WTC11 (cell line): ENCODE measurements around the gene OPRM1. TPM values are rescaled to one million over a fixed set of nuclear protein-coding genes. Genes with fewer than 3 reads are reported as not detected.

ENCODE experiments used
- ATAC-seq: fragments of 200-7000 bp; cut with Tn5 transposase; 2 replicates; pipeline ENCODE4 v1.10.0; 2021; ENCODE audit warnings: mild to moderate bottlenecking, moderate library complexity
- CTCF ChIA-PET: fragments of 300-600 bp; sonication (Branson Sonifier 250); formaldehyde crosslinking; loops from one replicate; lab custom pipeline; 2021; ENCODE audit warnings: antibody characterized with exemption; lab: Charles Lee
- POLR2A ChIA-PET: fragments of 350-600 bp; sonication (Branson Sonifier 250); formaldehyde crosslinking; loops from one replicate; lab custom pipeline; 2021; ENCODE audit warnings: antibody characterized with exemption; lab: Charles Lee
- DNase-seq: peaks from one replicate; pipeline ENCODE4 v3.0.0; 2021; ENCODE audit warnings: low spot score
- H3K27ac Mint-ChIP-seq: 2 replicates; pipeline ENCODE4 v1.8.0; 2021; ENCODE audit warnings: mixed read lengths
- H3K27me3 Mint-ChIP-seq: 2 replicates; pipeline ENCODE4 v1.8.0; 2021; ENCODE audit warnings: low read depth, mild to moderate bottlenecking, moderate library complexity, mixed read lengths
- H3K36me3 Mint-ChIP-seq: 2 replicates; pipeline ENCODE4 v1.8.0; 2021; ENCODE audit warnings: mixed read lengths
- H3K4me1 Mint-ChIP-seq: 2 replicates; pipeline ENCODE4 v1.8.0; 2022; ENCODE audit warnings: mixed read lengths
- H3K4me3 Mint-ChIP-seq: 2 replicates; pipeline ENCODE4 v1.8.0; 2021; ENCODE audit warnings: mild to moderate bottlenecking, moderate library complexity, mixed read lengths
- H3K9me3 Mint-ChIP-seq: 2 replicates; pipeline ENCODE4 v1.8.0; 2021; ENCODE audit warnings: mixed read lengths
- CREB1 ChIP-seq: sonication (generic); formaldehyde crosslinking; IDR thresholded peaks from 2 replicates; pipeline ENCODE4 v1.8.0; 2023; ENCODE audit warnings: mild to moderate bottlenecking, missing genetic modification reagents
- EMX1 ChIP-seq: fragments of 250-450 bp; sonication (Bioruptor Pico); IDR thresholded peaks from 2 replicates; pipeline ENCODE4 v1.8.0; 2021; ENCODE audit warnings: mild to moderate bottlenecking
- FOXP1 ChIP-seq: sonication (generic); formaldehyde crosslinking; IDR thresholded peaks from 2 replicates; pipeline ENCODE4 v1.8.0; 2022; ENCODE audit warnings: missing genetic modification reagents, mild to moderate bottlenecking, moderate library complexity, borderline replicate concordance
- IRF2 ChIP-seq: sonication (generic); formaldehyde crosslinking; IDR thresholded peaks from 2 replicates; pipeline ENCODE4 v1.8.0; 2022; ENCODE audit warnings: low read depth, missing genetic modification reagents, borderline replicate concordance
- JAZF1 ChIP-seq: fragments of 250-450 bp; sonication (Bioruptor Pico); IDR thresholded peaks from 2 replicates; pipeline ENCODE4 v1.9.0; 2021; ENCODE audit warnings: moderate library complexity, mild to moderate bottlenecking, inconsistent platforms
- NR1H2 ChIP-seq: sonication (generic); formaldehyde crosslinking; IDR thresholded peaks from 2 replicates; pipeline ENCODE4 v1.9.0; 2021; ENCODE audit warnings: mild to moderate bottlenecking, moderate library complexity, missing genetic modification reagents
- OVOL2 ChIP-seq: fragments of 250-450 bp; sonication (Bioruptor Pico); IDR thresholded peaks from 2 replicates; pipeline ENCODE4 v1.9.0; 2021; ENCODE audit warnings: mild to moderate bottlenecking, borderline replicate concordance
- SOX15 ChIP-seq: fragments of 250-450 bp; sonication (Bioruptor Pico); IDR thresholded peaks from 2 replicates; pipeline ENCODE4 v1.9.0; 2021; ENCODE audit warnings: mild to moderate bottlenecking
- ZNF396 ChIP-seq: fragments of 250-450 bp; sonication (Bioruptor Pico); IDR thresholded peaks from 2 replicates; pipeline ENCODE4 v1.8.0; 2021; ENCODE audit warnings: mild to moderate bottlenecking, moderate library complexity, borderline replicate concordance
- ZNF423 ChIP-seq: fragments of 250-450 bp; sonication (Bioruptor Pico); IDR thresholded peaks from 2 replicates; pipeline ENCODE4 v2.1.2; 2022; ENCODE audit warnings: mild to moderate bottlenecking, moderate library complexity
- total RNA-seq: library from RNA; stranded (reverse); gene quantifications from 3 replicates; pipeline ENCODE4 v1.2.3, GENCODE V29; 2021
- TF ChIP-seq, protein P1 (sequence below): sonication (generic); formaldehyde crosslinking; IDR thresholded peaks from 2 replicates; pipeline ENCODE4 v1.8.1; 2023; ENCODE audit warnings: mild to moderate bottlenecking, missing genetic modification reagents
- TF ChIP-seq, protein P2 (sequence below): fragments of 250-450 bp; sonication (Bioruptor Pico); IDR thresholded peaks from 2 replicates; pipeline ENCODE4 v2.1.2; 2022; ENCODE audit warnings: mild to moderate bottlenecking, moderate library complexity
- TF ChIP-seq, protein P3 (sequence below): sonication (generic); formaldehyde crosslinking; IDR thresholded peaks from 2 replicates; pipeline ENCODE4 v1.8.1; 2023; ENCODE audit warnings: mild to moderate bottlenecking, moderate library complexity, missing genetic modification reagents
- TF ChIP-seq, protein P4 (sequence below): fragments of 250-450 bp; sonication (Bioruptor Pico); IDR thresholded peaks from 2 replicates; pipeline ENCODE4 v1.9.0; 2021; ENCODE audit warnings: moderate library complexity, mild to moderate bottlenecking, inconsistent platforms, borderline replicate concordance
- TF ChIP-seq, protein P5 (sequence below): fragments of 250-450 bp; sonication (Bioruptor Pico); IDR thresholded peaks from 2 replicates; pipeline ENCODE4 v1.9.0; 2021; ENCODE audit warnings: mild to moderate bottlenecking
- TF ChIP-seq, protein P6 (sequence below): sonication (generic); formaldehyde crosslinking; IDR thresholded peaks from 2 replicates; pipeline ENCODE4 v1.8.0; 2023; ENCODE audit warnings: mild to moderate bottlenecking, missing genetic modification reagents
- TF ChIP-seq, protein P7 (sequence below): sonication (generic); formaldehyde crosslinking; IDR thresholded peaks from 2 replicates; pipeline ENCODE4 v1.8.0; 2022; ENCODE audit warnings: mild to moderate bottlenecking, missing genetic modification reagents
- TF ChIP-seq, protein P8 (sequence below): fragments of 250-450 bp; sonication (Bioruptor Pico); IDR thresholded peaks from 2 replicates; pipeline ENCODE4 v1.9.0; 2021; ENCODE audit warnings: mild to moderate bottlenecking
- TF ChIP-seq, protein P9 (sequence below): sonication (generic); formaldehyde crosslinking; conservative IDR thresholded peaks from 2 replicates; pipeline ENCODE4 v1.8.1; 2022; ENCODE audit warnings: mild to moderate bottlenecking, missing genetic modification reagents

Gene OPRM1
- total RNA-seq, 1 experiment from 2014 or later, result not detected

DNA sequence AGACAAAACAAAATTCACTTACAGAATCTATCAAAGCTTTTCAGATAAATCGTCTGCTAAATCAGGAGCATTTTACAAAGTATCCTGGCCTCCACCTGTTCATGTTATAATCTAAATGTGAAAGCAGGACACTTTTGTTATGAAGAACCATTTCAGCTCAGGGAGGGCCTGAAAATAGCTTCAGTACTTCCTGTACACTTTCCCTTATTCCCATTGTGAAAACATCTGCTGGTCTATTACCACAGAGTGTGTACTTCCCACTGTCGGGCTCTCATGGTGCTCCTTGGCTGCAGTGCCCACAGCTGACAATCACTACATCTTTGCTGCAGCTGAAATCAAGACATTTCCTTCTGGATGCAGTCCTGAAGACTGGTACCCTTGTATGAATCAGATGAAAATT, 128.1 kb downstream of the OPRM1 start:
- ATAC-seq, result no peak
- POLR2A ChIA-PET, result no interaction called here
- Mint-ChIP-seq H3K4me1 (no peaks in the 10 kb centered on the region), H3K27me3 (no peaks in the 10 kb centered on the region), H3K9me3 (peaks cover 38% of the 10 kb centered on the region), H3K27ac (no peak overlapping the region), H3K36me3 (peaks cover 17% of the 10 kb centered on the region), H3K4me3 (no peak overlapping the region)
- no peak for DNase-seq
- CTCF ChIA-PET, result no interaction called here
- TF ChIP-seq, protein P1, sequence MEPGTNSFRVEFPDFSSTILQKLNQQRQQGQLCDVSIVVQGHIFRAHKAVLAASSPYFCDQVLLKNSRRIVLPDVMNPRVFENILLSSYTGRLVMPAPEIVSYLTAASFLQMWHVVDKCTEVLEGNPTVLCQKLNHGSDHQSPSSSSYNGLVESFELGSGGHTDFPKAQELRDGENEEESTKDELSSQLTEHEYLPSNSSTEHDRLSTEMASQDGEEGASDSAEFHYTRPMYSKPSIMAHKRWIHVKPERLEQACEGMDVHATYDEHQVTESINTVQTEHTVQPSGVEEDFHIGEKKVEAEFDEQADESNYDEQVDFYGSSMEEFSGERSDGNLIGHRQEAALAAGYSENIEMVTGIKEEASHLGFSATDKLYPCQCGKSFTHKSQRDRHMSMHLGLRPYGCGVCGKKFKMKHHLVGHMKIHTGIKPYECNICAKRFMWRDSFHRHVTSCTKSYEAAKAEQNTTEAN, result no peak
- TF ChIP-seq, protein P2, sequence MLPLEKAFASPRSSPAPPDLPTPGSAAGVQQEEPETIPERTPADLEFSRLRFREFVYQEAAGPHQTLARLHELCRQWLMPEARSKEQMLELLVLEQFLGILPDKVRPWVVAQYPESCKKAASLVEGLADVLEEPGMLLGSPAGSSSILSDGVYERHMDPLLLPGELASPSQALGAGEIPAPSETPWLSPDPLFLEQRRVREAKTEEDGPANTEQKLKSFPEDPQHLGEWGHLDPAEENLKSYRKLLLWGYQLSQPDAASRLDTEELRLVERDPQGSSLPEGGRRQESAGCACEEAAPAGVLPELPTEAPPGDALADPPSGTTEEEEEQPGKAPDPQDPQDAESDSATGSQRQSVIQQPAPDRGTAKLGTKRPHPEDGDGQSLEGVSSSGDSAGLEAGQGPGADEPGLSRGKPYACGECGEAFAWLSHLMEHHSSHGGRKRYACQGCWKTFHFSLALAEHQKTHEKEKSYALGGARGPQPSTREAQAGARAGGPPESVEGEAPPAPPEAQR (CRISPR knock-in tag), result no peak
- no peak for TF ChIP-seq FOXP1 (CRISPR knock-in tag)
- TF ChIP-seq EMX1 (CRISPR knock-in tag), result no peak
- TF ChIP-seq, protein P3, sequence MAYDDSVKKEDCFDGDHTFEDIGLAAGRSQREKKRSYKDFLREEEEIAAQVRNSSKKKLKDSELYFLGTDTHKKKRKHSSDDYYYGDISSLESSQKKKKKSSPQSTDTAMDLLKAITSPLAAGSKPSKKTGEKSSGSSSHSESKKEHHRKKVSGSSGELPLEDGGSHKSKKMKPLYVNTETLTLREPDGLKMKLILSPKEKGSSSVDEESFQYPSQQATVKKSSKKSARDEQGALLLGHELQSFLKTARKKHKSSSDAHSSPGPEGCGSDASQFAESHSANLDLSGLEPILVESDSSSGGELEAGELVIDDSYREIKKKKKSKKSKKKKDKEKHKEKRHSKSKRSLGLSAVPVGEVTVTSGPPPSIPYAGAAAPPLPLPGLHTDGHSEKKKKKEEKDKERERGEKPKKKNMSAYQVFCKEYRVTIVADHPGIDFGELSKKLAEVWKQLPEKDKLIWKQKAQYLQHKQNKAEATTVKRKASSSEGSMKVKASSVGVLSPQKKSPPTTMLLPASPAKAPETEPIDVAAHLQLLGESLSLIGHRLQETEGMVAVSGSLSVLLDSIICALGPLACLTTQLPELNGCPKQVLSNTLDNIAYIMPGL (CRISPR knock-in tag), result no peak
- TF ChIP-seq, protein P4, sequence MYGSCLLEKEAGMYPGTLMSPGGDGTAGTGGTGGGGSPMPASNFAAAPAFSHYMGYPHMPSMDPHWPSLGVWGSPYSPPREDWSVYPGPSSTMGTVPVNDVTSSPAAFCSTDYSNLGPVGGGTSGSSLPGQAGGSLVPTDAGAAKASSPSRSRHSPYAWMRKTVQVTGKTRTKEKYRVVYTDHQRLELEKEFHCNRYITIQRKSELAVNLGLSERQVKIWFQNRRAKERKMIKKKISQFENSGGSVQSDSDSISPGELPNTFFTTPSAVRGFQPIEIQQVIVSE (CRISPR knock-in tag), result no peak
- TF ChIP-seq SOX15 (CRISPR knock-in tag), result no peak
- TF ChIP-seq, protein P5, sequence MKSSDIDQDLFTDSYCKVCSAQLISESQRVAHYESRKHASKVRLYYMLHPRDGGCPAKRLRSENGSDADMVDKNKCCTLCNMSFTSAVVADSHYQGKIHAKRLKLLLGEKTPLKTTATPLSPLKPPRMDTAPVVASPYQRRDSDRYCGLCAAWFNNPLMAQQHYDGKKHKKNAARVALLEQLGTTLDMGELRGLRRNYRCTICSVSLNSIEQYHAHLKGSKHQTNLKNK (CRISPR knock-in tag), result no peak
- TF ChIP-seq, protein P6, sequence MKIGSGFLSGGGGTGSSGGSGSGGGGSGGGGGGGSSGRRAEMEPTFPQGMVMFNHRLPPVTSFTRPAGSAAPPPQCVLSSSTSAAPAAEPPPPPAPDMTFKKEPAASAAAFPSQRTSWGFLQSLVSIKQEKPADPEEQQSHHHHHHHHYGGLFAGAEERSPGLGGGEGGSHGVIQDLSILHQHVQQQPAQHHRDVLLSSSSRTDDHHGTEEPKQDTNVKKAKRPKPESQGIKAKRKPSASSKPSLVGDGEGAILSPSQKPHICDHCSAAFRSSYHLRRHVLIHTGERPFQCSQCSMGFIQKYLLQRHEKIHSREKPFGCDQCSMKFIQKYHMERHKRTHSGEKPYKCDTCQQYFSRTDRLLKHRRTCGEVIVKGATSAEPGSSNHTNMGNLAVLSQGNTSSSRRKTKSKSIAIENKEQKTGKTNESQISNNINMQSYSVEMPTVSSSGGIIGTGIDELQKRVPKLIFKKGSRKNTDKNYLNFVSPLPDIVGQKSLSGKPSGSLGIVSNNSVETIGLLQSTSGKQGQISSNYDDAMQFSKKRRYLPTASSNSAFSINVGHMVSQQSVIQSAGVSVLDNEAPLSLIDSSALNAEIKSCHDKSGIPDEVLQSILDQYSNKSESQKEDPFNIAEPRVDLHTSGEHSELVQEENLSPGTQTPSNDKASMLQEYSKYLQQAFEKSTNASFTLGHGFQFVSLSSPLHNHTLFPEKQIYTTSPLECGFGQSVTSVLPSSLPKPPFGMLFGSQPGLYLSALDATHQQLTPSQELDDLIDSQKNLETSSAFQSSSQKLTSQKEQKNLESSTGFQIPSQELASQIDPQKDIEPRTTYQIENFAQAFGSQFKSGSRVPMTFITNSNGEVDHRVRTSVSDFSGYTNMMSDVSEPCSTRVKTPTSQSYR, result no peak
- TF ChIP-seq NR1H2 (CRISPR knock-in tag), result no peak
- TF ChIP-seq ZNF396 (CRISPR knock-in tag), result no peak
- no peak for TF ChIP-seq JAZF1 (CRISPR knock-in tag)
- TF ChIP-seq CREB1 (CRISPR knock-in tag), result no peak
- TF ChIP-seq, protein P7, sequence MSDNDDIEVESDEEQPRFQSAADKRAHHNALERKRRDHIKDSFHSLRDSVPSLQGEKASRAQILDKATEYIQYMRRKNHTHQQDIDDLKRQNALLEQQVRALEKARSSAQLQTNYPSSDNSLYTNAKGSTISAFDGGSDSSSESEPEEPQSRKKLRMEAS (CRISPR knock-in tag), result no peak
- TF ChIP-seq IRF2 (CRISPR knock-in tag), result no peak
- TF ChIP-seq ZNF423 (CRISPR knock-in tag), result no peak

DNA sequence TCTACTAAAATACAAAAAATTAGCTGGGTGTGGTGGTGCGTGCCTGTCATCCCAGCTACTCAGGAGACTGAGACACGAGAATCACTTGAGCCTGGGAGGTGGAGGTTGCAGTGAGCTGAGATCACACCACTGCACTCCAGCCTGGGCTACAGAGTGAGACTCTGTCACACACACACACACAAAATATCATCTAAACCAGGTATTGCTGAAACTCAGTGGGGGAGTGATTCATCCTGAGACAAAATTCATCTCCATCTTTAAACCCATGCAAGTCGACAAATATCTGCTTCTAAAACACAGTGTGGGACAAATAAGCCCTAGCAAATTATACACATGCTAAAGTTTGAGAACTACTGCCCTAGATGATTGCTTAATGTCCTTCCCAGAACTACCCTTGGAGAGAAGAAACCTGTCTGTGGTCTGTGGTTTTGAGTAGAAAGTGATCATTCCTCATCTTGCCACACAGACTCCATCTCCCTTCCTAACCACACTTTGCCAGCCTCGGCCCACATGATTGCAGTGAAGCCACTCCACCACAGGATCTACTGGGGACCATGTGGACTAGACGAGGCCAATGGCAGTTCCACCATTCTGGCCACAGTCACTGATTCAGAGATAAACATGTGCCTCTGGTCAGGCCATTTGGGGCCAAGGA, 130.3 kb downstream of the OPRM1 start:
- peaks cover 56% of the 10 kb centered on the region for H3K9me3 Mint-ChIP-seq
- peaks cover 26% of the 10 kb centered on the region for H3K36me3 Mint-ChIP-seq
- H3K4me3 Mint-ChIP-seq, result no peak overlapping the region
- POLR2A ChIA-PET, result no interaction called here
- no peak overlapping the region for H3K27ac Mint-ChIP-seq
- H3K4me1 Mint-ChIP-seq, result peaks cover 4% of the 10 kb centered on the region
- DNase-seq (no peak), ATAC-seq (no peak)
- CTCF ChIA-PET, result no interaction called here
- no peaks in the 10 kb centered on the region for H3K27me3 Mint-ChIP-seq
- TF ChIP-seq OVOL2 (CRISPR knock-in tag), result no peak
- TF ChIP-seq, protein P8, sequence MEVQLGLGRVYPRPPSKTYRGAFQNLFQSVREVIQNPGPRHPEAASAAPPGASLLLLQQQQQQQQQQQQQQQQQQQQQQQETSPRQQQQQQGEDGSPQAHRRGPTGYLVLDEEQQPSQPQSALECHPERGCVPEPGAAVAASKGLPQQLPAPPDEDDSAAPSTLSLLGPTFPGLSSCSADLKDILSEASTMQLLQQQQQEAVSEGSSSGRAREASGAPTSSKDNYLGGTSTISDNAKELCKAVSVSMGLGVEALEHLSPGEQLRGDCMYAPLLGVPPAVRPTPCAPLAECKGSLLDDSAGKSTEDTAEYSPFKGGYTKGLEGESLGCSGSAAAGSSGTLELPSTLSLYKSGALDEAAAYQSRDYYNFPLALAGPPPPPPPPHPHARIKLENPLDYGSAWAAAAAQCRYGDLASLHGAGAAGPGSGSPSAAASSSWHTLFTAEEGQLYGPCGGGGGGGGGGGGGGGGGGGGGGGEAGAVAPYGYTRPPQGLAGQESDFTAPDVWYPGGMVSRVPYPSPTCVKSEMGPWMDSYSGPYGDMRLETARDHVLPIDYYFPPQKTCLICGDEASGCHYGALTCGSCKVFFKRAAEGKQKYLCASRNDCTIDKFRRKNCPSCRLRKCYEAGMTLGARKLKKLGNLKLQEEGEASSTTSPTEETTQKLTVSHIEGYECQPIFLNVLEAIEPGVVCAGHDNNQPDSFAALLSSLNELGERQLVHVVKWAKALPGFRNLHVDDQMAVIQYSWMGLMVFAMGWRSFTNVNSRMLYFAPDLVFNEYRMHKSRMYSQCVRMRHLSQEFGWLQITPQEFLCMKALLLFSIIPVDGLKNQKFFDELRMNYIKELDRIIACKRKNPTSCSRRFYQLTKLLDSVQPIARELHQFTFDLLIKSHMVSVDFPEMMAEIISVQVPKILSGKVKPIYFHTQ (CRISPR knock-in tag), result no peak
- TF ChIP-seq, protein P9, sequence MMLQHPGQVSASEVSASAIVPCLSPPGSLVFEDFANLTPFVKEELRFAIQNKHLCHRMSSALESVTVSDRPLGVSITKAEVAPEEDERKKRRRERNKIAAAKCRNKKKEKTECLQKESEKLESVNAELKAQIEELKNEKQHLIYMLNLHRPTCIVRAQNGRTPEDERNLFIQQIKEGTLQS (CRISPR knock-in tag), result no peak
- TF ChIP-seq, protein P5 (CRISPR knock-in tag), result no peak
